ENCODE data around the gene ERO1B.

ERO1B gene

DNA sequence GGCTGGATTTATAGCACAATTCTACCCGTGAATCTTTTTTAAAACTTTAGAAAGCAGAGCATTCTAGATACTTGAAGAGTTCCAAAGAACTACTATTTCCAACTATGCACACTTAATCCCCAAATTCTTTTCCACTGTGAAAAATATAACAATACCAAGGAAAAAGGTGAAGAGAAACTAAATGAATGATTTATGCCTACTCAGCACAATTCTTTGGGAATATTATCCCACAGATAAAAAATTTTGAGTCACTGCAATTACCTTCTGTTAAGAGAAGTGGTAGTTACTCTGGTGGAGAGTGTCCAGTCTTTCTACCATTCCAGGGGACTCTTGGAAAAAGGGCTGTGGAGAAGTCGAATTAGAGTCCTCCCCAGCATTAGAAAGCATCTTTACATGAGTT, 39.2 kb downstream of the ERO1B start:
- no peaks in the 10 kb centered on the region for H3K9me3 Mint-ChIP-seq
- H3K4me3 Mint-ChIP-seq, result no peak overlapping the region
- H3K27ac Mint-ChIP-seq, result no peak overlapping the region
- no peaks in the 10 kb centered on the region for H3K27me3 Mint-ChIP-seq
- ATAC-seq, result no peak
- no peaks in the 10 kb centered on the region for H3K4me1 Mint-ChIP-seq
- peaks cover 25% of the 10 kb centered on the region for H3K36me3 Mint-ChIP-seq

DNA sequence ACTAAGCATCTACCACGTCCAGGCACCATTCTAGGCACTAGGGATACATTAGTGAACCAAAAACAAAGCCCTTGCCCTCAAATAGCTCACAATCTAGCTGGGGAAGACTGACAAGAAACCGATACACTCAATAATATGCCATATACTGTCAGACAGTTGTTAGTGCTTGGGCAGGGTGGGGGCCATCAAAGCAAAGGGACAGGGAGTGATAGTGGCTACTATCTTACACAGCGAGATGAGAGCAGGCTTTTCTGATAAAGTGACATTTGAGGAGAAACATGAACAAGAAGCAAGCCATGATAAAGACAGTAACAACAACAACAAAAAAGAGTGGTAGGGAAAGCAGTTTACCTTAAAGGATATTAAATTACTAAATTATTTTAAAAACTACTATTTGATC, 41.1 kb downstream of the ERO1B start:
- H3K9me3 Mint-ChIP-seq, result no peaks in the 10 kb centered on the region
- H3K4me1 Mint-ChIP-seq, result no peaks in the 10 kb centered on the region
- H3K27ac Mint-ChIP-seq, result no peak overlapping the region
- ATAC-seq, result no peak
- H3K27me3 Mint-ChIP-seq, result no peaks in the 10 kb centered on the region
- H3K36me3 Mint-ChIP-seq, result peaks cover 28% of the 10 kb centered on the region
- no peak overlapping the region for H3K4me3 Mint-ChIP-seq

DNA sequence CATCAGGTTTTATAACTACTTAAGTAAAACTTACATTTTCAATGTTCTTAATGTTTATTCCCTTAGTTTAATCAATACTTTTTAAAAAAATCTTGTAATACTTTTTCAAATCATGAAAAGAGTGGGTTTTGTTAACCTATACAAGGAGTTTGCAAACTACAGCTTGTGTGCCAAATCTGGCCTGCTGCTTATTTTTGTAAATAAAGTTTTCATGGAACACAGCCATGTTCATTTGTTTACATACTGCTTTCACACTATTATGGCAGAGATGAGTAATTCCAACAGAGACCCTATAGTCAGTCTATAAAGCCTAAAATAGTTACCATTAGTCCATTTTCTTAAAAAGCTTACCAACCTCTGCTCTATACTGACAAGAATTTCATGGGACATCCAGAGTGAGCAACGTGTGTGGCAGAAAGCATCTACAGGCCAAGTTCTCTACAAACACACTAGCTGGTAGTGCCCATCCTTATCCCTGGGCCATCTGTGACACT, 42.6 kb downstream of the ERO1B start:
- Mint-ChIP-seq H3K36me3 (peaks cover 28% of the 10 kb centered on the region), H3K27me3 (no peaks in the 10 kb centered on the region), H3K4me1 (no peaks in the 10 kb centered on the region), H3K4me3 (no peak overlapping the region), H3K27ac (no peak overlapping the region), H3K9me3 (no peaks in the 10 kb centered on the region)
- ATAC-seq, result no peak

DNA sequence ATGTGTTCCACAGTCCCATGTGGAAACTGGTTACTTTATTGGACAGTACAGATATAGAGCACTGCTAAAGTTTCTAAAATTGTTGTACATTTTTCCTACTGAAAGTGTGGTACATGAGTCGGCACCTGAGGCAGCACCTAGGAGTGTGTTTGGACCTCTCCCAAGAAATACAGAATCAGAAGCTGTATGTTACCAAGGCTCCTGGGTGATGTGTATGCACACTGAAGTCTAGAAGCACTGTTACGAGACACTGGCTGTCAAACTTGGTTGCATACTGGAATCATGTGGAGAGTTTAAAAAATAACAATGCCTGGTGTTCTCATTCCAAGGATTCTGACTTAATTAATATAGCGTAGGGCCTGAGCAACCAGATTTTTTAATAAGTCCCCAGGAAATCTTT, 46.6 kb downstream of the ERO1B start:
- H3K4me3 Mint-ChIP-seq, result no peak overlapping the region
- ATAC-seq, result no peak
- H3K4me1 Mint-ChIP-seq, result no peaks in the 10 kb centered on the region
- no peak overlapping the region for H3K27ac Mint-ChIP-seq
- no peaks in the 10 kb centered on the region for H3K27me3 Mint-ChIP-seq
- peaks cover 20% of the 10 kb centered on the region for H3K36me3 Mint-ChIP-seq
- H3K9me3 Mint-ChIP-seq, result no peaks in the 10 kb centered on the region

DNA sequence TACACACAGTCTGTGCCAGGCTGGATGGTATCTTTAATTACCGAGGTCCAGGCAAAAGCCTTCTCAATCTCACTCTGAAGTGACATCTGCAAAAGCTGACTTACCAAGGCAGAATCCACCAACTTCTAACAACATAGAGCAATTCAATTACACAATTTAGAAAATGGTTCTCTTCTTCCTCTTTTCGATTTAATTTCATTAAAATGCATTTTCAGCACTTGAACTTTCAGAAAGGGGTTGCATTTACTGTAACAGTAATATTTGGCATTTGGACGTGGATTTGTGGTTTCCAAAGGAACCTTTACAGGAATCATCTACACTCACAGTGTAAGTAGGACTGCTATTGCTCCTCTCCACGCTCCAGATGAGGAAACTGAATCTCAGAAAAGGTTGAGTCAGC, 53.3 kb downstream of the ERO1B start:
- Mint-ChIP-seq H3K27me3 (no peaks in the 10 kb centered on the region), H3K27ac (no peak overlapping the region), H3K36me3 (peaks cover 25% of the 10 kb centered on the region), H3K9me3 (no peaks in the 10 kb centered on the region), H3K4me1 (no peaks in the 10 kb centered on the region), H3K4me3 (no peak overlapping the region)
- ATAC-seq, result no peak

DNA sequence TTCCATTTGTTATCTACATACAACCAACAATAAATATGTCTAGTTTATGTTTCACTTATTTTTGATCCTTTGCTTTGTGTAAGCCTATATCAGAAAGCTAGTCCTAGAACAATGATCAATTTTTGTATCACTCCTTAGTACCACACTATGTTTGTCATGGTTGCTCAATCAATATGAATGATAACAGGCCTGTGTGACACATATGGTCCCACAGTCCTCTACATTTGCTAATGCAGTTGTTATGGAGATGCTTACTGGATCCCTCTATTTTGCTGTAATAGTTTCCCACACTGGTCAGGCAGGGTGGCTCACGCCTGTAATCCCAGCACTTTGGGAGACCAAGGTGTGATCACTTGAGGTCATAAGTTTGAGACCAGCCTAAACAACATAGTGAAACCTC, 59.1 kb downstream of the ERO1B start:
- Mint-ChIP-seq H3K4me1 (no peaks in the 10 kb centered on the region), H3K4me3 (no peak overlapping the region), H3K36me3 (peaks cover 17% of the 10 kb centered on the region), H3K9me3 (no peaks in the 10 kb centered on the region), H3K27me3 (no peaks in the 10 kb centered on the region), H3K27ac (no peak overlapping the region)
- no peak for ATAC-seq

DNA sequence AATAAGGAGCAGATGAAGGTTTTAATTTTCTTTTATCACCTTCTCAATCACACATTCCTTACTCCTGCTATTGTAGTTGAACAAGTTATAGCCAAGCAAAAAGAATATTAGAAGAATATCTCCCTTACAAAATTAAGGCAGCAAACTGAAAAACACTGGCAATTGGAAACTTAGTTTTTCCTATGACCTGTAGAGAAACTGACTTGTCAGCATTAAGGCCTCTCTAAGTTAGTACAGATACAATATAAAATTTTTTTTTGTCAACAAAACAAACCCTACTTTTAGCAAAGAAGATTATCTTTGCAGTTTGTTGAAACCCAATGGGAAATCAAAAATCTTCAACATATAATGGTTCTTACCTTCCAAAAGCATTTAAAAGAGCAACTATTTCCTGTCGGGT, 61.3 kb downstream of the ERO1B start:
- no peak for ATAC-seq
- Mint-ChIP-seq H3K4me1 (no peaks in the 10 kb centered on the region), H3K9me3 (no peaks in the 10 kb centered on the region), H3K36me3 (peaks cover 21% of the 10 kb centered on the region), H3K27ac (no peak overlapping the region), H3K4me3 (no peak overlapping the region), H3K27me3 (no peaks in the 10 kb centered on the region)

DNA sequence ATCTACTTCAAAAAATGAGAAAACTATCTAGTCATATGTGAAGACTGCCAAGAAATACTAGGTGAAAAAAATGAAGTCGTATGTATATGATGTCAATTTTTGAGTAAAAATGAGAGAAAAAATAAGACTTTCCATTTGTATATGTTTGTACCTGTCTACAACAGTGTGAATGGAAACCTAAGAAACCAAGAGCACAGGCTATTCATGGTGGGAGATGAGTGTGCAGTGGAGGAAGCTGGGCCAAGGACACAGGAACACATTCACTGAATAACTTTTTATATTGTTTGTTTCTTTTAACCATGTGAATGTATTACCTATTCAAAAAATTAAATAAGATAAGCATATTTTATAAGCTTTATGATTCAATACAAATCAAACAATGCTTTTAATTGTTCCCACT, 67.0 kb downstream of the ERO1B start:
- no peaks in the 10 kb centered on the region for H3K27me3 Mint-ChIP-seq
- peaks cover 61% of the 10 kb centered on the region for H3K36me3 Mint-ChIP-seq
- H3K27ac Mint-ChIP-seq, result no peak overlapping the region
- no peaks in the 10 kb centered on the region for H3K4me1 Mint-ChIP-seq
- H3K4me3 Mint-ChIP-seq, result no peak overlapping the region
- no peak for ATAC-seq
- H3K9me3 Mint-ChIP-seq, result no peaks in the 10 kb centered on the region

DNA sequence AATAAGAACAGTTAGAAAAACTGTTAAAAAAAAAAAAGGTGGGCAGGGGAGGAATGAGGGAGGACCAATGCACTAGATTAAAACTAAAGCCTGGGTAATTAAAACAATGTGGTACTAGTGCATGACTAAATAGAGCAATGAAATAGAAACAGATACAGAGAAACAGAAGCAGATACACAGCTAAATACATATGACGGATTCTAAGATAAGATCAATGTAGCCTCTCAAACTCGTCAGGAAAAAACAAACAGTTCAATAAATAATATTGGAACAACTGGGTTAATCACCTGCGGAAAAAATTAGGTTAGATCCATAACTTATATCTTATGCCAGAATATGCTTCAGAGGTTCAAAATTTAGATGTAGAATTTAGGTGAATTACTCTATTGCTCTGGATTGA, 68.2 kb downstream of the ERO1B start:
- H3K9me3 Mint-ChIP-seq, result no peaks in the 10 kb centered on the region
- H3K4me3 Mint-ChIP-seq, result no peak overlapping the region
- peaks cover 71% of the 10 kb centered on the region for H3K36me3 Mint-ChIP-seq
- no peaks in the 10 kb centered on the region for H3K27me3 Mint-ChIP-seq
- no peak for ATAC-seq
- H3K27ac Mint-ChIP-seq, result no peak overlapping the region
- no peaks in the 10 kb centered on the region for H3K4me1 Mint-ChIP-seq

DNA sequence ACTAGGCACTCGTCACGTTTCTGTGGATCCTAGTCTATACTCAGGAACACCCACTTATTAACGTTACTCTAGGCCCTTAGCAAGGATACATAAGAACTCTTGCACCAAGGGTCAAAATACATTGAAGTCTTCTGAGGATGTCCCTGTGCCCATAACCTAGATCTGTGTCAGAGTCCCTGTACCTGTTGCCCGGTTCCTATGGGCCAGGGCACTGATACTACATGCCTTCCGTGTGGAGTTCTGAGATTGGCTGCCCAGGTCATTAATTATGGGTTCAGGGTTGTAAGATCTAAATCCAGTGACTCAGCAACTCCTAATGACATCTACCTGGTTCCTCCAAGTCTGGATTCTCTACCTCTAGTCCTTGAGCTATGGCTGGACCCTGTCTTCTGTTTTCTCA, 69.9 kb downstream of the ERO1B start:
- Mint-ChIP-seq H3K4me1 (no peaks in the 10 kb centered on the region), H3K36me3 (peaks cover 72% of the 10 kb centered on the region), H3K27ac (no peak overlapping the region), H3K4me3 (no peak overlapping the region), H3K27me3 (no peaks in the 10 kb centered on the region), H3K9me3 (no peaks in the 10 kb centered on the region)
- ATAC-seq, result no peak

DNA sequence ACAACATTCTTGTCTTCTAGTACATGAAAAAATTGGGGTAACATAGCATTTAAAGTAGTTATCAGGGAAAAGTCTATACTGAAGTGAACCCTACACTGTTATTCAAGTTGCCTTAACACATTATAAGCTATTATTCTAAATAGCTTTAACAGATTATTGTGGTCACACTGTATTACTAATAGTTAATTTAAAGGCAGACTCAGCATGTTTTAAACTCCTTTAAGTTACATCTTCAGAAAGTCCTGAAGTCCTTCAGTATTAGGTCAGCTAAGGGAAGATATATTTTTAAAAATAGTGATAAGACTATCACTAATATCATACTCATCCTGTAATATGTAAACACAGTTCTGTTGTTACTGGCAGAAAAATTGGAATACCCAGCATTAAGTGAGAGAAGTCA, 72.0 kb downstream of the ERO1B start:
- H3K27ac Mint-ChIP-seq, result no peak overlapping the region
- peaks cover 68% of the 10 kb centered on the region for H3K36me3 Mint-ChIP-seq
- H3K4me1 Mint-ChIP-seq, result no peaks in the 10 kb centered on the region
- H3K4me3 Mint-ChIP-seq, result no peak overlapping the region
- H3K27me3 Mint-ChIP-seq, result no peaks in the 10 kb centered on the region
- peaks cover 5% of the 10 kb centered on the region for H3K9me3 Mint-ChIP-seq
- no peak for ATAC-seq

DNA sequence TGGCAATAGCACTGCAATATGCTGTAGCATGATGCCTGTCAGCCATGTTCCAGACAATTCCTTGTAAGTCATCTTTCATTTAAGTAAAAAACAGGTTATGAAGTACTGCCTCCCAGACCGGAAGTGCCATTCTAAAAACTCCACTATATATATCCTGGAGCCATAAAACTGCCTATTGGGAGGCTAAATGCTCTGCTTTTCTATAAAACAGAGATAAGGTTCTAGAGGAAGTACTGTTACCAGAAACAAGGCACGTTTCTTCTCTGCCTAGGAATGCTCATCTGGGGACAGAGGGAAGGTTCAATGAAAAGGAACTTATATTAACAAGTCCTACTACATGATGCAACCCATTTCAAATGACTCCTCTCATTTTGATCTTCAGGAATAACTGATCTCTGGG, 72.6 kb downstream of the ERO1B start:
- no peaks in the 10 kb centered on the region for H3K27me3 Mint-ChIP-seq
- peaks cover 5% of the 10 kb centered on the region for H3K9me3 Mint-ChIP-seq
- no peak overlapping the region for H3K4me3 Mint-ChIP-seq
- H3K4me1 Mint-ChIP-seq, result no peaks in the 10 kb centered on the region
- ATAC-seq, result no peak
- no peak overlapping the region for H3K27ac Mint-ChIP-seq
- peaks cover 68% of the 10 kb centered on the region for H3K36me3 Mint-ChIP-seq

DNA sequence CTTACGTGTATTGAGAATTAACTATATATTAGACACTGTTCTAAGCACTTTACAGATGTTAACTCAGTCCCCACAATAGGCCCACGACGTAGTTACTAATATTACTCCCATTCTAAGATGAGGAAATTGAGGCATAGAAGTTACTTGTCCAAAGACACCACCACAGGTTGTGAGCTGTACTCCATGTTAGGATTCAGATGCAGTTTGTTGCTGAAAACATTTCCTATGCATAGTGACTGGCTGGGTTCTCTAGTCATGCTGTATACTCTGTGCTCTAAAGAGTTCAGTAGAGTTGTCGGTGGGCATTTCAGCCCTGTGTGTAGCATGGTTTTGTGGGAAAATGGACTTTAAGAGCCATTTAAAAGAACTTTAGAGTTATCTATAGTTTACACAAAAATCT, 74.2 kb downstream of the ERO1B start:
- no peaks in the 10 kb centered on the region for H3K27me3 Mint-ChIP-seq
- no peak overlapping the region for H3K4me3 Mint-ChIP-seq
- no peak for ATAC-seq
- peaks cover 73% of the 10 kb centered on the region for H3K36me3 Mint-ChIP-seq
- H3K4me1 Mint-ChIP-seq, result no peaks in the 10 kb centered on the region
- H3K27ac Mint-ChIP-seq, result no peak overlapping the region
- peaks cover 14% of the 10 kb centered on the region for H3K9me3 Mint-ChIP-seq

DNA sequence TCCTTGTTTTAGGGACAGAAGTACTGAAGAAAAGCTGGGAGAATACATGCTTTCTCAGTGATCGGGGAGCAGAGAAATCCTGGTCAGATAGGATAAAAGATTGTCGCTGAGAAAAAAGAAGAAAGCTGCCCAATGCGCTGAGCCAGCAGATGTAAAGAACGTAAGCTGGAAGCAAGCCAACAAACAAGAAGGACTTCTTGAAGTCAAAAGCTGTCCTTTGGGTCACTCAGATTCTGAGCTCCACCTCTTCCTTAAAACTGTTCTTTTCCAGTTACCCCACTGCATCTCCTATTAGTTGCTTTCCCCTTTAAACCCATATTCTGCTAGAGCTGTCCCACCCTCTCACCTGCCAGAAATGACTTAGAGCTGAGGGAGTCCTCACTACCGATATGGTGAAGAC, 74.6 kb downstream of the ERO1B start:
- no peak overlapping the region for H3K27ac Mint-ChIP-seq

DNA sequence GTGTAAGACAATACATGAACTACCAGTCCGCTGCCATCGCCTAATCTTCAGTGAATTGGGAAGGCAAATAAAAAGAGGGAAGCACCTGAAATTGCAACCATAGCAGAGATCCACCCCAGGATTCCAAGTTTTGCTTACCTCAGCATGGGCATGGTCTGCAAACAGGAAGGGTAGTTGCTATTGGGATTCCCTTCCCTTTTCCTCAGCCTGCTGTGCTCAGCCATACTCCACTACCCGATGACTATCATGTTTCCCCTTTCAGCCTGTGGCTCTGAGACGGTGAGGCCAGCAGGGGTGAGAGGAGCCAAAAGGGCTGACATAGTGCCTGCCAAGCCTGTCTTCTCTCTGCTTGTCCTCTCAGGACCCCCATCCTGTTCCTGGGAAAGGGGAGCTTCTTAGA, 75.2 kb downstream of the ERO1B start:
- H3K27ac Mint-ChIP-seq, result no peak overlapping the region

More for the DNA sequence above, 74.6 kb downstream of the ERO1B start:
- ATAC-seq, result no peak
- Mint-ChIP-seq H3K36me3 (peaks cover 73% of the 10 kb centered on the region), H3K27me3 (no peaks in the 10 kb centered on the region), H3K4me3 (no peak overlapping the region), H3K4me1 (no peaks in the 10 kb centered on the region), H3K9me3 (peaks cover 16% of the 10 kb centered on the region)

DNA sequence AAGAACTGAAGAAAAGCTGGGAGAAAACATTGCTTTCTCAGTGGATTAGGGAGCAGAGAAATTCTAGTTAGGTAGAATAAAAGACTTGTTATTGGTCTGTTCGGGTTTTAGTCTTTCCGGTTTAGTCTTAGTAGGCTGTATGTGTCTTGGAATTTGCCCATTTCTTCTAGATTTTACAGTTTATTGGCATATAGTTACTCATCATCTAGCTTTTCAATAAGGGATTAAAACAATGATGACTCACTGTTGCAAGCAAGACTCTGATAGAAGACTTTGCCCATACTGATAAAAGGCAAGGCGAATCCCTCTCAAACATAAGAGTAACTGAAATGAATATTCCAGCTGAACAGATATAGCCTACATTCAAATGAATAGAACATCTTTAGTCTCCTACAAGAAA, 77.1 kb downstream of the ERO1B start:
- ATAC-seq, result no peak
- no peaks in the 10 kb centered on the region for H3K27me3 Mint-ChIP-seq
- no peak overlapping the region for H3K27ac Mint-ChIP-seq
- H3K9me3 Mint-ChIP-seq, result peaks cover 28% of the 10 kb centered on the region
- no peaks in the 10 kb centered on the region for H3K4me1 Mint-ChIP-seq
- H3K4me3 Mint-ChIP-seq, result no peak overlapping the region
- peaks cover 76% of the 10 kb centered on the region for H3K36me3 Mint-ChIP-seq

More for the DNA sequence above, 75.2 kb downstream of the ERO1B start:
- Mint-ChIP-seq H3K9me3 (peaks cover 16% of the 10 kb centered on the region), H3K4me1 (no peaks in the 10 kb centered on the region), H3K36me3 (peaks cover 73% of the 10 kb centered on the region), H3K4me3 (no peak overlapping the region), H3K27me3 (no peaks in the 10 kb centered on the region)
- ATAC-seq, result no peak

DNA sequence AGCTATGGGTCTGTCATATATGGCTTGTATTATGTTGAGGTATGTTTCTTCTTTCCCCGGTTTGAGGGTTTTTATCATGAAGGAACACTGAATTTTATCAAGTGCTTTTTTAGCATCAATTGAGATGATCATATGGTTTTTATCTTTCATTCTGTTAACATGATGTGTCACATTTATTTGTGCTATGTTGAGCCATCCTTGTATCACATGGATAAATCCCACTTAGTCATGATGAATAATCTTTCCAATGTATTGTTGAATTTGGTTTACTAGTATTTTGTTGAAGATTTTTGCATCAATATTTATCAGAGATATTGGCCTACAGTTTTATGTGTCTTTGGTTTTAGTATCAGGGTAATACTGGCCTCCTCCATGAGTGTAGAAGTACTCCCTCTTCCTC, 77.7 kb downstream of the ERO1B start:
- H3K27ac Mint-ChIP-seq, result no peak overlapping the region
- peaks cover 32% of the 10 kb centered on the region for H3K9me3 Mint-ChIP-seq
- no peaks in the 10 kb centered on the region for H3K27me3 Mint-ChIP-seq
- no peak overlapping the region for H3K4me3 Mint-ChIP-seq
- H3K36me3 Mint-ChIP-seq, result peaks cover 76% of the 10 kb centered on the region
- ATAC-seq, result no peak
- no peaks in the 10 kb centered on the region for H3K4me1 Mint-ChIP-seq
